ENCODE results near the gene OR52N2. TPM values are rescaled to one million over a fixed set of nuclear protein-coding genes. Genes with fewer than 3 reads are reported as not detected.

Gene OR52N2
- total RNA-seq, 6 experiments from 2014 or later = not detected

DNA sequence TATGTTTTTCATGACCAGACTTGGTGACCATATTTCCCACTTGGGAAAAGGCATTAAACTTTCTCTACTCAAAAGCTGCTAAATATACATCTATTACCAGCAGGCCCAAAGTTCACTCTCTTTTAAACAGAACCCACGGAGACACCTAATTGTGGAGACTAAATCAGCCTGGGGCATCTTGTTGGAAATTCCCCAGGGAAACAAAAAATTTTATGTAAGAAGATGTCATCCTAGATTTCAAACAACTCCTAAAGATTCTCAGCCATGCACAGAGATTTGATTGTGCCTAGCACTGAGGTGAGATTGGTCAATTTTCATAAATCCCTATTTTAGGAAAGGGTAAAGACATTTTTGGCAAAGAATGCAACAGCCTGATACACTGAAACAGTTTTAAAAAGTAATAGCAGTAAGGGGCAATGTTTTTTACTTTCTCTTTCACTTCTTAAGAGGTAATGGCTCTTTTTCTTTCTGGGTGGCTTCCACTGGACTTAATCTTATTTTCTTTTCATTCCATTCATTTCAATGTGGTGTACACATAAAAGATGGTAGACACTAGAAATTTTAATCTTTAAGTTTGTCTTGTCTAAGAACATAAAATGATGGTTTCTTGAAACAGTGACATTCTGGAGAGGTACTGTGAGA, 9.6 kb downstream of the OR52N2 start:
- DNase-seq = no peak
- H3K4me3 Mint-ChIP-seq = peak overlapping the region; percentile 57
- no peak overlapping the region for H3K27ac Mint-ChIP-seq
- no peaks in the 10 kb centered on the region for H3K27me3 Mint-ChIP-seq (ENCODE audit: insufficient read depth)
- H3K36me3 Mint-ChIP-seq (ENCODE audit: low read depth) = no peaks in the 10 kb centered on the region
- TF ChIP-seq, protein P1, sequence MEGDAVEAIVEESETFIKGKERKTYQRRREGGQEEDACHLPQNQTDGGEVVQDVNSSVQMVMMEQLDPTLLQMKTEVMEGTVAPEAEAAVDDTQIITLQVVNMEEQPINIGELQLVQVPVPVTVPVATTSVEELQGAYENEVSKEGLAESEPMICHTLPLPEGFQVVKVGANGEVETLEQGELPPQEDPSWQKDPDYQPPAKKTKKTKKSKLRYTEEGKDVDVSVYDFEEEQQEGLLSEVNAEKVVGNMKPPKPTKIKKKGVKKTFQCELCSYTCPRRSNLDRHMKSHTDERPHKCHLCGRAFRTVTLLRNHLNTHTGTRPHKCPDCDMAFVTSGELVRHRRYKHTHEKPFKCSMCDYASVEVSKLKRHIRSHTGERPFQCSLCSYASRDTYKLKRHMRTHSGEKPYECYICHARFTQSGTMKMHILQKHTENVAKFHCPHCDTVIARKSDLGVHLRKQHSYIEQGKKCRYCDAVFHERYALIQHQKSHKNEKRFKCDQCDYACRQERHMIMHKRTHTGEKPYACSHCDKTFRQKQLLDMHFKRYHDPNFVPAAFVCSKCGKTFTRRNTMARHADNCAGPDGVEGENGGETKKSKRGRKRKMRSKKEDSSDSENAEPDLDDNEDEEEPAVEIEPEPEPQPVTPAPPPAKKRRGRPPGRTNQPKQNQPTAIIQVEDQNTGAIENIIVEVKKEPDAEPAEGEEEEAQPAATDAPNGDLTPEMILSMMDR (IDR thresholded peaks at IDR 0.05) = no peak
- H3K9me3 Mint-ChIP-seq = no peaks in the 10 kb centered on the region
- H3K4me1 Mint-ChIP-seq (ENCODE audit: low read depth) = 0 out of 2 replicates have a peak, but pooled peaks cover 4% of the 10 kb centered on the region

- Mint-ChIP-seq H3K36me3 (ENCODE audit: low read depth) (no peaks in the 10 kb centered on the region), H3K27me3 (ENCODE audit: insufficient read depth) (no peaks in the 10 kb centered on the region), H3K27ac (no peak overlapping the region), H3K9me3 (no peaks in the 10 kb centered on the region; the same call in 1 of the 2 replicates), H3K4me1 (ENCODE audit: low read depth) (no peaks in the 10 kb centered on the region), H3K4me3 (no peak overlapping the region)
- DNase-seq = no peak
- TF ChIP-seq, protein P1 (IDR thresholded peaks at IDR 0.05) = no peak
Observed at GRCh38 chr11:5831196-5831829, 22.6 kb downstream of the OR52N2 start.

GRCh38 chr11:5833446-5833845, 24.7 kb downstream of the OR52N2 start:
- no peaks in the 10 kb centered on the region for H3K4me1 Mint-ChIP-seq (ENCODE audit: low read depth)
- peaks cover 5% of the 10 kb centered on the region for H3K9me3 Mint-ChIP-seq
- TF ChIP-seq, protein P1 (IDR thresholded peaks at IDR 0.05) = no peak
- H3K4me3 Mint-ChIP-seq = no peak overlapping the region
- H3K27me3 Mint-ChIP-seq (ENCODE audit: insufficient read depth) = no peaks in the 10 kb centered on the region
- H3K27ac Mint-ChIP-seq = no peak overlapping the region
- DNase-seq = no peak
- no peaks in the 10 kb centered on the region for H3K36me3 Mint-ChIP-seq (ENCODE audit: low read depth)

- H3K4me1 Mint-ChIP-seq (ENCODE audit: low read depth) = no peaks in the 10 kb centered on the region
- DNase-seq = no peak
- TF ChIP-seq, protein P1 (IDR thresholded peaks at IDR 0.05) = no peak
- H3K36me3 Mint-ChIP-seq (ENCODE audit: low read depth) = no peaks in the 10 kb centered on the region
- H3K9me3 Mint-ChIP-seq = peaks cover 7% of the 10 kb centered on the region
- H3K27ac Mint-ChIP-seq = no peak overlapping the region
- no peaks in the 10 kb centered on the region for H3K27me3 Mint-ChIP-seq (ENCODE audit: insufficient read depth)
- no peak overlapping the region for H3K4me3 Mint-ChIP-seq
Observed at GRCh38 chr11:5837695-5838094, 29.0 kb downstream of the OR52N2 start.

DNA sequence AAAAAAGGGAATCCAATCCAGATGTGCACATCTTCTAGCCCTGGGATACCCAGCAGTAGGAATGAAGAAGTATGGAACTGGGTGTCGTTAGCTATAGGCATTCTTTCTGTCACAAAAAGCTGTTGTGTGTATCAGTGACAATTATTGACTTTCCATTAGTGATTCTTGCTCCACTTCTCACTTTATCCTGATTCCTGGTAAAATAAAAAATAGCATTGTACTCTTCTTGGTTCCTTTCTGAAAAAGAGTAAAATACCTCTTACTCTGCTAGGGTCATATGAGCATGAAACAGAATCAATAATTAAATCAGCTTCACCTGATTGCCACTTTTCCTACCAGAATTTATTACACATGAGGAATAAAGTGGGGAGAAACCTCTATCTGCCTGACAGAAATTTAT, 33.1 kb downstream of the OR52N2 start, which contains the start of gene OR52E6:
OR52E6 (minus strand) TSS at position 101 of the 400 bp plus-strand sequence; CDS start at position 101, 0 bp downstream.
- no peaks in the 10 kb centered on the region for H3K36me3 Mint-ChIP-seq (ENCODE audit: low read depth)
- H3K4me1 Mint-ChIP-seq (ENCODE audit: low read depth) = no peaks in the 10 kb centered on the region
- H3K4me3 Mint-ChIP-seq = no peak within 1 kb of the TSS
- H3K27ac Mint-ChIP-seq = no peak within 1 kb of the TSS
- peaks cover 7% of the 10 kb centered on the region for H3K9me3 Mint-ChIP-seq
- H3K27me3 Mint-ChIP-seq (ENCODE audit: insufficient read depth) = no peaks in the 10 kb centered on the region
- no peak for DNase-seq
- TF ChIP-seq, protein P1 (IDR thresholded peaks at IDR 0.05) = no peak

All from HFFc6 (cell line).